ENCODE data around the gene SERINC2.
"Not testable (repeated sequence)": the region's sequence is repeated elsewhere in the genome, so short reads cannot be mapped to it uniquely, and the experiment has no call there.

SERINC2 gene

DNA sequence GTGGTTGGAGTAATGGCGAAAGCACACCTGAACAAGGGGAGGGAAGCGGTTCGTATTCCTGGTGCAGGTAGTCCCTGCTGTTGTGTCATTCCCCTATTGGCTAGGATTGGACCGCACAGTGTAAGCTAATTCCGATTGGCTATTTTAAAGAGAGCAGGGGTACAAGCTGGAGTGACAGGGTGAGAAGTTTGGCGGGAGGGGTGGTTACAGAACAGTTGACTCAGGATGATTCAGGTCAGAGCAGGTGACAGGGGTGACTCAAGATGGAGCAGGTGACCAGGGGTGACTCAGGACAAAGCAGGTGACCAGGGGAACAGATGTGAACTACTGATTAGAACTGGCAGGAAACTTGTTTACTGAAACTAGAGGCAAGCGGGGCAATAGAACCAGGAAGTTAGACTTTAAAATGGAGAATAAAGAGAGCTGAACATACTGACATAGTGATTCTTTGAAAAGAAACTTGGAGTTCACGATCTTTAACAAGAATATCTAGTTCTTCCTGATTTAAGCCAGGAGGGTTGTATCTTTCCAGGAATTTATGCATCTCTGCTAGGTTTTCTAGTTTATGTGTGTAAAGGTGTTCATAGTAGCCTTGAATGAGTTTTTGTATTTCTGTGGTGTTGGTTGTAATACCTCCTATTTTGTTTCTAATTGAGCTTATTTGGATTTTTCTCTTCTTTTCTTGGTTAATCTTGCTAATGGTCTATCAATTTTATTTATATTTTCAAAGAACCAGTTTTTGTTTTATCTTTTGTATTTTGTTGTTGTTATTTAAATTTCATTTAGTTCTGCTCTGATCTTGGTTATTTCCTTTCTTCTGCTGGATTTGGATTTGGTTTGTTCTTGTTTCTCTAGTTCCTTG lies 58.7 kb downstream of the SERINC2 start:
- not testable (repeated sequence) for ATAC-seq, DNase-seq

DNA sequence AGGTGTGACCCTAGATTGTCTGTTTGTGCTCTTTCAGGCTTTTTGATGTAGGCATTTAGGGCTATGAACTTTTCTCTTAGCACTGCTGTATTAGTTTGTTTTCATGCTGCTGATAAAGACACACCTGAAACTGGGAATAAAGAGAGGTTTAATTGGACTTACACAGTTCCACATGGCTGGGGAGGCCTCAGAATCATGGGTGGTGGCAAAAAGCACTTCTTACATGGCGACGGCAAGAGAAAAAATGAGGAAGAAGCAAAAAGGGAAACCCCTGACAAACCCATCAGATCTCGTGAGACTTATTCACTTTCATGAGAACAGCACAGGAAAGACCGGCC lies 59.3 kb downstream of the SERINC2 start:
- ATAC-seq, DNase-seq: not testable (repeated sequence)

DNA sequence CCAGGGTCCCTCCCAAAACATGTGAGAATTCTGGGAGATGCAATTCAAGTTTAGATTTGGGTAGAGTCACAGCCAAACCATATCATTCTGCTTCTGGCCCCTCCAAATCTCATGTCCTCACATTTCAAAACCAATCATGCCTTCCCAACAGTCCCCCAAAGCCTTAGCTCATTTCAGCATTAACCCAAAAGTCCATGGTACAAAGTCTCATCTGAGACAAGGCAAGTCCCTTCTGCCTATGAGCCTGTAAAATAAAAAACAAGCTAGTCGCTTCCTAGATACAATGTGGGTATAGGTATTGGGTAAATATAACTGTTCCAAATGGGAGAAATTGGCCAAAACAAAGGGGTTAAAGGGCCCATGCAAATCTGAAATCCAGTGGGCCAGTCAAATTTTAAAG lies 59.7 kb downstream of the SERINC2 start:
- not testable (repeated sequence) for ATAC-seq, DNase-seq

GRCh38 chr1:31473508-31473907 lies 60.5 kb downstream of the SERINC2 start:
- ATAC-seq, DNase-seq: not testable (repeated sequence)

DNA sequence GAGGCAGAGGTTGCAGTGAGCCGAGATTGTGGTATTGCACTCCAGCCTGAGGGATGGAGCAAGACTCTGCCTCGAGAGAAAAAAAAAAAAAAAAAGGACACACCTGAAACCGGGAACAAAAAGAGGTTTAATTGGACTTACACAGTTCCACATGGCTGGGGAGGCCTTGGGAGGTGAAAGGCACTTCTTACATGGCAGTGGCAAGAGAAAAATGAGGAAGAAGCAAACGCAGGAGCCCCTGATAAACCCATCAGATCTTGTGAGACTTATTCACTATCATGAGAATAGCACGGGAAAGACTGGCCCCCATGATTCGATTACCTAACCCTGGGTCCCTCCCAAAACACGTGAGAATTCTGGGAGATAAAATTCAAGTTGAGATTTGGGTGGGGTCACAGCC lies 61.6 kb downstream of the SERINC2 start:
- DNase-seq, ATAC-seq: not testable (repeated sequence)

GRCh38 chr1:31476891-31477846 lies 64.2 kb downstream of the SERINC2 start:
- ATAC-seq (no peak), DNase-seq (no peak)

- DNase-seq: no peak
- no peak for ATAC-seq
These were observed 65.2 kb downstream of the SERINC2 start for GRCh38 chr1:31478167-31478566.

DNA sequence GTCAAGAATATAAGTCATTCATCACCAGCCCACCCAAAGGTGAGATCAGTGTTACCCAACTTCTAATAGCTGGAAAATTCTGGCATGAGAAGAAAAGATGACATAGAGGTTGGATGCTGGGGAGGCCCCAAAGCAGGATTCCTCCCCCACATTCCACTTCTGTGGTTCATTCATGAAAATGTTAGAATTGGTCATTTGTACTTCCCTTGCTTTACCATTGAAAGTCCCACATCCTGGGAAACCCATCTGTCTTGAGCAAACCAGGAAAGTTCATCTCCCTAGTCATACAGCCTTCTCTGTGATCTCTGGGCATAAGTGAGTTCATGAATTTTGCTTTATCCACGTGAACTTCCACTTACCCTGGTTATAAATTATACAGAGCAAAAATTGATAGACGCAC lies 66.8 kb downstream of the SERINC2 start:
- no peak for ATAC-seq

DNA sequence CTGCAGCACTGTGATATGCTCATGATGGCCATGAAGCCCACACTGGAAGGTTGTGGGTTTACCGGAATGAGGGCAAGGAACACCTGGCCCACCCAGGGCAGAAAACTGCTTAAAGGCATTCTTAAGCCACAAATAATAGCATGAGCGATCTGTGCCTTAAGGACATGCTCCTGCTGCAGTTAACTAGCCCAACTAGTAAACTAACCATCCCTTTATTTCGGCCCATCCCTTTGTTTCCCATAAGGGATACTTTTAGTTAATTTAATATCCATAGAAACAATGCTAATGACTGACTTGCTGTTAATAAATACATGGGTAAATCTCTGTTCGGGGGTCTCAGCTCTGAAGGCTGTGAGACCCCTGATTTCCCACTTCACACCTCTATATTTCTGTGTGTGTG lies 67.4 kb downstream of the SERINC2 start:
- DNase-seq, ATAC-seq: not testable (repeated sequence)

More for the DNA sequence above, 66.8 kb downstream of the SERINC2 start:
- DNase-seq: no peak

DNA sequence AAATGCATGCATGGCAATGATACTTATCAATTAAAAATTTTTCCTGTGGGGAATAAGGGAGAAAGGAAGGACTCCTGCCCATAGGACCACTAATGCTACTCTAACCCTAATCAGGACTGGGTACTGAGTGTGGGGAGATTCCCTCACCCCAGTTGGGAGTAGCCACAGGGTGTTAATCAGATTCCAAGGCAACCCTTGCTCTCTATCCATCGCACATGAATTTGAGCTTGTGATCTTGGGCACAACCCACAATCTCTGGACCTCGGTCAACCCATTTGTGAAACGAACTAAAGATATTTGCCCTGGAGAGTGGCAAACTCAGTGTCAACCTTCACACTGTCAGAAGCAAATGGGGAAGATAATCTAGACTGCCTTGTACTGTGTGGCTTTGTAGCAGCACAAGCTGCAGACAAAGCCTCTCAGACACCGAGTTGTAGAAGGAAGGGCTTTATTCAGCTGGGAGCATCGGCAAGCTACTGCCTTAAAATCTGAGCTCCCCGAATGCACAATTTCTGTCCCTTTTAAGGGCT lies 69.5 kb downstream of the SERINC2 start:
- ATAC-seq: no peak
- no peak for DNase-seq

GRCh38 chr1:31483012-31483946 lies 70.3 kb downstream of the SERINC2 start:
- no peak for DNase-seq
- no peak for ATAC-seq
